ENCODE measurements around the gene FNDC3B. TPM values are rescaled to one million over a fixed set of nuclear protein-coding genes. Genes with fewer than 3 reads are reported as not detected.

FNDC3B gene
- total and polyA plus RNA-seq, 9 of the 15 experiments (the other 6 are each of a cell fraction or from before 2014, with no cell fraction given), result 7.0 to 35.8 (median 16.2) TPM

DNA sequence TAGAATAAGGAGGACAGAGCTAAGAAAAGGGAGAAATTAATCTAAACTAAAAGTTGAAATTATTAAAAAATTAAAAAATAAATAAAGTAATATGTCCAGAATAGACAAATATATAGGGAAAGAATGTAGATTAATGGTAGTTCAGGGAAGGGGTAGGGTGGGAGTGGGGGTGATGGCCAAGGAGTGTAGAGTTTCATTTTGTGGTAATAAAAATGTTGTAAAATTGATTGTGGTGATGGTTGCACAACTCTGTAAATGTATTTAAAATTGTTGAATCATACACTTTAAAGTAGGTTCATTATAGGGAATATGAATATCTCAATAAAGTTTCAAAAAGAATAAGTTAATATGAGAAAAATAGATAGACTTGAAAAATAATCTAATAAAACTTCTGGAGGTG is 21.0 kb upstream of the FNDC3B start:
- FAIRE-seq (no peak), DNase-seq (ENCODE audit: extremely low read depth in 1 of 4, low spot score in 3 of 4) (no peak), ATAC-seq (no peak)
- Histone ChIP-seq H3K27me3 (ENCODE audit: control insufficient read depth in 2 of 2, insufficient read depth in 2 of 2, low read length in 2 of 2) (no peaks in the 10 kb centered on the region), H2AFZ (ENCODE audit: low read depth, low read length) (no peak overlapping the region), H3K4me2 (ENCODE audit: insufficient read depth, low read length) (no peak overlapping the region), H3K36me3 (ENCODE audit: control insufficient read depth, insufficient read depth, low read length) (no peaks in the 10 kb centered on the region), H3K79me2 (ENCODE audit: control insufficient read depth, insufficient read depth, low read length) (no peaks in the 10 kb centered on the region), H3K4me1 (replicated peaks in 1 of 2; ENCODE audit: control insufficient read depth in 2 of 2, insufficient read depth in 2 of 2, low read length in 2 of 2) (no peaks in the 10 kb centered on the region), H3K9ac (ENCODE audit: insufficient read depth in 1 of 2, low read depth in 2 of 2, low read length in 2 of 2) (no peak overlapping the region), H3K27ac (ENCODE audit: extremely low read depth, low read depth, low read length) (no peak overlapping the region), H3K9me1 (ENCODE audit: control insufficient read depth, insufficient read depth, low read length) (no peaks in the 10 kb centered on the region), H3K9me3 (replicated peaks; ENCODE audit: control insufficient read depth, insufficient read depth, low read depth, low read length) (no peaks in the 10 kb centered on the region), H3K4me3 (no peak overlapping the region), H4K20me1 (replicated peaks; ENCODE audit: control insufficient read depth, insufficient read depth, low read length) (no peaks in the 10 kb centered on the region)
- in situ Hi-C loops (cut with MboI), result no loop called here
- intact Hi-C loops (cut with micrococcal nuclease), result no loop called here
- POLR2A ChIA-PET, result interaction anchor here (0.5 kb wide), 1 partner anchor 814 kb away, joined by 3 read pairs; no protein-coding TSS in a partner anchor
- BruUV-seq (replicated peaks), result no TSS peak
- CTCF ChIA-PET (ENCODE audit: low intra/inter-chr PET ratio), result no interaction called here
- TF ChIP-seq ZNF766 (CRISPR knock-in tag; conservative IDR thresholded peaks at IDR 0.05), result no peak
- TF ChIP-seq, protein P1, sequence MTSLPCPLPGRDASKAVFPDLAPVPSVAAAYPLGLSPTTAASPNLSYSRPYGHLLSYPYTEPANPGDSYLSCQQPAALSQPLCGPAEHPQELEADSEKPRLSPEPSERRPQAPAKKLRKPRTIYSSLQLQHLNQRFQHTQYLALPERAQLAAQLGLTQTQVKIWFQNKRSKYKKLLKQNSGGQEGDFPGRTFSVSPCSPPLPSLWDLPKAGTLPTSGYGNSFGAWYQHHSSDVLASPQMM (CRISPR knock-in tag; IDR thresholded peaks at IDR 0.05), result no peak
- no peak for TF ChIP-seq CEBPB (tag; IDR thresholded peaks at IDR 0.05)
- TF ChIP-seq RAD21 (CRISPR knock-in tag; conservative IDR thresholded peaks at IDR 0.05 in 1 of 2, IDR thresholded peaks at IDR 0.05 in 1 of 2), result no peak
- TF ChIP-seq, protein P2, sequence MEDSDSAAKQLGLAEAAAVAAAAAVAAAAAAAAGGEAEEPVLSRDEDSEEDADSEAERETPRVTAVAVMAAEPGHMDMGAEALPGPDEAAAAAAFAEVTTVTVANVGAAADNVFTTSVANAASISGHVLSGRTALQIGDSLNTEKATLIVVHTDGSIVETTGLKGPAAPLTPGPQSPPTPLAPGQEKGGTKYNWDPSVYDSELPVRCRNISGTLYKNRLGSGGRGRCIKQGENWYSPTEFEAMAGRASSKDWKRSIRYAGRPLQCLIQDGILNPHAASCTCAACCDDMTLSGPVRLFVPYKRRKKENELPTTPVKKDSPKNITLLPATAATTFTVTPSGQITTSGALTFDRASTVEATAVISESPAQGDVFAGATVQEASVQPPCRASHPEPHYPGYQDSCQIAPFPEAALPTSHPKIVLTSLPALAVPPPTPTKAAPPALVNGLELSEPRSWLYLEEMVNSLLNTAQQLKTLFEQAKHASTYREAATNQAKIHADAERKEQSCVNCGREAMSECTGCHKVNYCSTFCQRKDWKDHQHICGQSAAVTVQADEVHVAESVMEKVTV (CRISPR knock-in tag; IDR thresholded peaks at IDR 0.05), result no peak
- TF ChIP-seq, protein P3, sequence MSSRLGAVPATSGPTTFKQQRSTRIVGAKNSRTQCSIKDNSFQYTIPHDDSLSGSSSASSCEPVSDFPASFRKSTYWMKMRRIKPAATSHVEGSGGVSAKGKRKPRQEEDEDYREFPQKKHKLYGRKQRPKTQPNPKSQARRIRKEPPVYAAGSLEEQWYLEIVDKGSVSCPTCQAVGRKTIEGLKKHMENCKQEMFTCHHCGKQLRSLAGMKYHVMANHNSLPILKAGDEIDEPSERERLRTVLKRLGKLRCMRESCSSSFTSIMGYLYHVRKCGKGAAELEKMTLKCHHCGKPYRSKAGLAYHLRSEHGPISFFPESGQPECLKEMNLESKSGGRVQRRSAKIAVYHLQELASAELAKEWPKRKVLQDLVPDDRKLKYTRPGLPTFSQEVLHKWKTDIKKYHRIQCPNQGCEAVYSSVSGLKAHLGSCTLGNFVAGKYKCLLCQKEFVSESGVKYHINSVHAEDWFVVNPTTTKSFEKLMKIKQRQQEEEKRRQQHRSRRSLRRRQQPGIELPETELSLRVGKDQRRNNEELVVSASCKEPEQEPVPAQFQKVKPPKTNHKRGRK (tag; IDR thresholded peaks at IDR 0.05), result no peak
- TF ChIP-seq, protein P4, sequence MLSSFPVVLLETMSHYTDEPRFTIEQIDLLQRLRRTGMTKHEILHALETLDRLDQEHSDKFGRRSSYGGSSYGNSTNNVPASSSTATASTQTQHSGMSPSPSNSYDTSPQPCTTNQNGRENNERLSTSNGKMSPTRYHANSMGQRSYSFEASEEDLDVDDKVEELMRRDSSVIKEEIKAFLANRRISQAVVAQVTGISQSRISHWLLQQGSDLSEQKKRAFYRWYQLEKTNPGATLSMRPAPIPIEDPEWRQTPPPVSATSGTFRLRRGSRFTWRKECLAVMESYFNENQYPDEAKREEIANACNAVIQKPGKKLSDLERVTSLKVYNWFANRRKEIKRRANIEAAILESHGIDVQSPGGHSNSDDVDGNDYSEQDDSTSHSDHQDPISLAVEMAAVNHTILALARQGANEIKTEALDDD (IDR thresholded peaks at IDR 0.05), result no peak
- no peak for TF ChIP-seq RBM39 (optimal IDR thresholded peaks at IDR 0.05; ENCODE audit: low read depth, low read length)
- no peak for TF ChIP-seq YY1 (IDR thresholded peaks at IDR 0.05; ENCODE audit: borderline replicate concordance in 1 of 3, control insufficient read depth in 1 of 3, extremely low read depth in 1 of 3, insufficient read depth in 3 of 3, insufficient read length in 1 of 3, insufficient replicate concordance in 2 of 3, low read depth in 1 of 3, low read length in 2 of 3)
- TF ChIP-seq, protein P5, sequence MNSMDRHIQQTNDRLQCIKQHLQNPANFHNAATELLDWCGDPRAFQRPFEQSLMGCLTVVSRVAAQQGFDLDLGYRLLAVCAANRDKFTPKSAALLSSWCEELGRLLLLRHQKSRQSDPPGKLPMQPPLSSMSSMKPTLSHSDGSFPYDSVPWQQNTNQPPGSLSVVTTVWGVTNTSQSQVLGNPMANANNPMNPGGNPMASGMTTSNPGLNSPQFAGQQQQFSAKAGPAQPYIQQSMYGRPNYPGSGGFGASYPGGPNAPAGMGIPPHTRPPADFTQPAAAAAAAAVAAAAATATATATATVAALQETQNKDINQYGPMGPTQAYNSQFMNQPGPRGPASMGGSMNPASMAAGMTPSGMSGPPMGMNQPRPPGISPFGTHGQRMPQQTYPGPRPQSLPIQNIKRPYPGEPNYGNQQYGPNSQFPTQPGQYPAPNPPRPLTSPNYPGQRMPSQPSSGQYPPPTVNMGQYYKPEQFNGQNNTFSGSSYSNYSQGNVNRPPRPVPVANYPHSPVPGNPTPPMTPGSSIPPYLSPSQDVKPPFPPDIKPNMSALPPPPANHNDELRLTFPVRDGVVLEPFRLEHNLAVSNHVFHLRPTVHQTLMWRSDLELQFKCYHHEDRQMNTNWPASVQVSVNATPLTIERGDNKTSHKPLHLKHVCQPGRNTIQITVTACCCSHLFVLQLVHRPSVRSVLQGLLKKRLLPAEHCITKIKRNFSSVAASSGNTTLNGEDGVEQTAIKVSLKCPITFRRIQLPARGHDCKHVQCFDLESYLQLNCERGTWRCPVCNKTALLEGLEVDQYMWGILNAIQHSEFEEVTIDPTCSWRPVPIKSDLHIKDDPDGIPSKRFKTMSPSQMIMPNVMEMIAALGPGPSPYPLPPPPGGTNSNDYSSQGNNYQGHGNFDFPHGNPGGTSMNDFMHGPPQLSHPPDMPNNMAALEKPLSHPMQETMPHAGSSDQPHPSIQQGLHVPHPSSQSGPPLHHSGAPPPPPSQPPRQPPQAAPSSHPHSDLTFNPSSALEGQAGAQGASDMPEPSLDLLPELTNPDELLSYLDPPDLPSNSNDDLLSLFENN (IDR thresholded peaks at IDR 0.05; ENCODE audit: low read depth in 2 of 2, low read length in 2 of 2), result no peak
- TF ChIP-seq DIDO1 (tag; IDR thresholded peaks at IDR 0.05; ENCODE audit: low read depth), result no peak
- TF ChIP-seq MCM3 (IDR thresholded peaks at IDR 0.05), result no peak
